BLaER1 (cell line): ENCODE results near the gene CDK14.

Experiments used
- H3K27ac ChIP-seq: shearing (Covaris generic); formaldehyde crosslinking; 2 replicates; pipeline ENCODE4 v1.8.1; 2022
- H3K27me3 ChIP-seq: shearing (Covaris generic); formaldehyde crosslinking; 2 replicates; pipeline ENCODE4 v1.8.1; 2022
- H3K36me3 ChIP-seq: shearing (Covaris generic); formaldehyde crosslinking; 2 replicates; pipeline ENCODE4 v1.8.1; 2022
- H3K4me1 ChIP-seq: shearing (Covaris generic); formaldehyde crosslinking; 2 replicates; pipeline ENCODE4 v1.8.1; 2022
- H3K4me2 ChIP-seq: shearing (Covaris generic); formaldehyde crosslinking; 2 replicates; pipeline ENCODE4 v1.8.1; 2022
- H3K4me3 ChIP-seq: shearing (Covaris generic); formaldehyde crosslinking; 2 replicates; pipeline ENCODE4 v1.8.1; 2022
- H3K9ac ChIP-seq: shearing (Covaris generic); formaldehyde crosslinking; 2 replicates; pipeline ENCODE4 v1.8.1; 2022
- H3K9me3 ChIP-seq: shearing (Covaris generic); formaldehyde crosslinking; 2 replicates; pipeline ENCODE4 v1.8.1; 2022
- H4K20me1 ChIP-seq: shearing (Covaris generic); formaldehyde crosslinking; 2 replicates; pipeline ENCODE4 v1.8.1; 2022
- Cebpa-rat ChIP-seq: shearing (Covaris generic); IDR thresholded peaks from 2 replicates; pipeline ENCODE4 v1.8.1; 2022

The CDK14 gene

DNA sequence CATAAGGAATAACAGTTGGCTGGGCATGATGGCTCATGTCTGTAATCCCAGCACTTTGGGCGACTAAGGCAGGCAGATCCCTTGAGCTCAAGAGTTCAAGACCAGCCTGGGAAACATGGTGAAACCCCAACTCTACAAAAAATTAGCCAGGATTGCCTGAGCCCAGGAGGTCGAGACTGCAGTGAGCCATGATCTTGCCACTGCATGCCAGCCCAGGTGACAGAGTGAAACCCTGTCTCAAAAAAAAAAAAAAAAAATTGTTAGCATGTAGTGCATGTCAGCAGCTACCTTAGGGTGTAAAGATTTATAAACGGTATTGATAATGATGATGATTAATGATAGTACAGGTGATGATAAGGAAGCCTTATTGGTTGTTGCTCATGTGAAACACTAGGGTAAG lies 336.9 kb downstream of the CDK14 start:
- Histone ChIP-seq H3K4me2 (no peak overlapping the region), H3K27me3 (no peaks in the 10 kb centered on the region), H3K27ac (no peak overlapping the region), H3K36me3 (peaks cover 14% of the 10 kb centered on the region; the same call in 1 of the 2 replicates), H3K4me3 (no peak overlapping the region), H3K9ac (no peak overlapping the region), H3K9me3 (no peaks in the 10 kb centered on the region), H4K20me1 (no peaks in the 10 kb centered on the region), H3K4me1 (no peaks in the 10 kb centered on the region)
- TF ChIP-seq Cebpa-rat, result no peak

GRCh38 chr7:90933984-90934383 lies 337.9 kb downstream of the CDK14 start:
- Histone ChIP-seq H3K4me3 (no peak overlapping the region), H3K4me2 (no peak overlapping the region), H3K4me1 (no peaks in the 10 kb centered on the region), H4K20me1 (no peaks in the 10 kb centered on the region), H3K27ac (no peak overlapping the region), H3K27me3 (no peaks in the 10 kb centered on the region), H3K36me3 (peaks cover 10% of the 10 kb centered on the region; the same call in 1 of the 2 replicates), H3K9ac (no peak overlapping the region), H3K9me3 (no peaks in the 10 kb centered on the region)
- no peak for TF ChIP-seq Cebpa-rat

GRCh38 chr7:90938371-90938770 lies 342.2 kb downstream of the CDK14 start:
- no peak overlapping the region for H3K4me3 ChIP-seq
- no peaks in the 10 kb centered on the region for H3K27me3 ChIP-seq
- no peak overlapping the region for H3K27ac ChIP-seq
- TF ChIP-seq Cebpa-rat, result no peak
- H3K36me3 ChIP-seq, result 0 out of 2 replicates have a peak, but pooled peaks cover 8% of the 10 kb centered on the region
- no peaks in the 10 kb centered on the region for H3K4me1 ChIP-seq
- H3K9me3 ChIP-seq, result no peaks in the 10 kb centered on the region
- no peak overlapping the region for H3K9ac ChIP-seq
- no peaks in the 10 kb centered on the region for H4K20me1 ChIP-seq
- no peak overlapping the region for H3K4me2 ChIP-seq

DNA sequence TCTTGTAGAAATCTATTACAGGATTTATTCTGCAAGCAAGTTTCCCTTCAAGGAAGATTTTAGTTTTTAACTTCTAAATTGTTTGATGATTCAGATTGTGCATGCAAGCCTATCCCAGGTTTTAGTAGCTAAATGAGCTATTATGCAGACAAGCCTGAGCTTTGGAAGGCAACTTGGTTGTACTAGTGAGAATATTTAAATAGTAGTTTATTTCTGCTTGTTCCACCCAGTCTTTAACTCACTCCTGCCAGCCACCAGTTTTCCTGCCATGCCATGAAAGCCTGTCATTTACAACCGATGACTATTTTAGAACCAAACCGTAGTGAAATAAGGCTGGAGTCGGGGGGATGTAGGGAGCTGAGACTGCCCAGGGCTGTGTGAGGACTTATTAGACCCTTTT lies 343.5 kb downstream of the CDK14 start:
- Histone ChIP-seq H4K20me1 (no peaks in the 10 kb centered on the region), H3K9me3 (0 out of 2 replicates have a peak, but pooled peaks cover 3% of the 10 kb centered on the region), H3K4me2 (no peak overlapping the region), H3K4me1 (no peaks in the 10 kb centered on the region), H3K36me3 (peaks cover 11% of the 10 kb centered on the region; the same call in 1 of the 2 replicates), H3K27me3 (no peaks in the 10 kb centered on the region), H3K27ac (no peak overlapping the region), H3K9ac (no peak overlapping the region), H3K4me3 (no peak overlapping the region)
- no peak for TF ChIP-seq Cebpa-rat

GRCh38 chr7:90944021-90944420 lies 347.9 kb downstream of the CDK14 start:
- H3K9ac ChIP-seq, result no peak overlapping the region
- H3K27ac ChIP-seq, result no peak overlapping the region
- no peaks in the 10 kb centered on the region for H3K4me1 ChIP-seq
- no peaks in the 10 kb centered on the region for H4K20me1 ChIP-seq
- H3K4me3 ChIP-seq, result no peak overlapping the region
- H3K4me2 ChIP-seq, result no peak overlapping the region
- no peak for TF ChIP-seq Cebpa-rat
- no peaks in the 10 kb centered on the region for H3K27me3 ChIP-seq
- peaks cover 14% of the 10 kb centered on the region for H3K36me3 ChIP-seq
- 0 out of 2 replicates have a peak, but pooled peaks cover 3% of the 10 kb centered on the region for H3K9me3 ChIP-seq

DNA sequence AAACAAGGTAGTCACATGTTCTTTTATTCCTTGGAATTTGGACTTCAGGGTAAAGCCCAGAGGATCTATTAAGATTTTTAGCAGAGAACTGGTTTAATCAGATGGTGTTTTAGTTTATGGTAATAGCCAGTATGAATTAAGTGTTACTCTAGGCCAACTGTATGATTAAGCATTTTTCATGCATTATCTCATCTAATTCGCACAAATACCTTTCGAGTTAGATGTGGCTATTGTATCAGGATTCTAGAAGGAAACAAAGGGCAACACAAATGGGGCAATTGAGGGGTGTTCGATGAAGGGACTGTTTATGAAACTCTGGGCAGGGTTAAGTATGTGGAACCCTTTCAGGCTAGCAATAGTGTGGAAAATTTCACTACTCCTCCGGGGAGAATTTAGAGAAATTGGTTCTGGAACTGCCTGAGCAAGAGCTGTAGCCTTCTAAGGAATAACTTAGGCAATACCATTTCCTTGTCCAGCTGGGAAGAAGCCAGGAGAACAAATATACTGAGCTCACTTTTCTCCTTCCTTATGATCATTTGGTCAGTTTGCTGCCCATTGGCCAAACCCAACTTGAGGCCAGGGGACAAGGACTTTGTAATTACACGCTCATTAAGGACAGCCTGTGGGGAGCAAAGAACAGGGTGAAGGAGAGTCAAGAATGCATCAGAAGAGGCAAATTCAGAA lies 349.1 kb downstream of the CDK14 start:
- Histone ChIP-seq H3K4me1 (no peaks in the 10 kb centered on the region), H3K9me3 (0 out of 2 replicates have a peak, but pooled peaks cover 3% of the 10 kb centered on the region), H3K4me3 (no peak overlapping the region), H3K27ac (no peak overlapping the region), H3K27me3 (no peaks in the 10 kb centered on the region), H3K36me3 (peaks cover 14% of the 10 kb centered on the region), H3K9ac (no peak overlapping the region), H3K4me2 (no peak overlapping the region), H4K20me1 (no peaks in the 10 kb centered on the region)
- no peak for TF ChIP-seq Cebpa-rat

DNA sequence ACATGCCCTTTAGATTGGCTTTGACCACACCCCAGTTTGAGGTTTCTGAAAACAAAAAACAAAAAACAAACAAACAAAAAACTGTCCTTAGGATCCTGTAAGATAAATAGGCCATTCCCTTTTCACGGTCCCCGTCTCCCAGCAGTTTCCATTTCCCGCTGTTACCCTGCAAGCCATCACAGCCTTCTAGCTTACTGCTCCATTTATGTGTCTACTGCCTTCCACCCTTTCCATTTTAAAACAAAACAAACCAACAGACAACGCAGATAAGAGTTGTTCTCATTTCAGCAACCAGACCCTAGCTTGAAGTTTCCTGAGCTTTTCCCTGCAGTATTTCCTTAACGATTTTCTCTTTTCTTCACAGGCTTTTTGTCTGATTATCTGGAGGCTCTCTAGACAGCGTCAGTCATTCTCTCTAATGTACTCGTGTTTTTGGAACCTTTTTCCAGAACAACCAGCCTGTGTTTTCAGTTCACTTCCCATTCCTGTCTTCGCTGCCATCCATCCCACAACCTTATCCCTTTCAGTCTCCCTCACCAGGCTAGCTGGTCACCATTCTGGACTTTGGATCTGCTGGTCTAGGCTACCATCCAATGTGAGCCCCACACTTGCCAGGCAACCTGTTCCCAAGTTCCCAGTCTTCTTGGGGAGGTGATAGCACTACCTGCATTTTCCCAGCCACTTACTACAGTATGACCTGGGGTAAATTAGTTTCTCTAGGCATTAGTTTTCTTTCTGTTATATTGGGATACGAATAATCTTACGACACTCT lies 350.8 kb downstream of the CDK14 start:
- no peak for TF ChIP-seq Cebpa-rat
- Histone ChIP-seq H3K27me3 (no peaks in the 10 kb centered on the region), H3K36me3 (peaks cover 14% of the 10 kb centered on the region), H3K4me3 (no peak overlapping the region), H3K27ac (no peak overlapping the region), H3K4me2 (no peak overlapping the region), H3K4me1 (no peaks in the 10 kb centered on the region), H3K9ac (no peak overlapping the region), H4K20me1 (no peaks in the 10 kb centered on the region), H3K9me3 (0 out of 2 replicates have a peak, but pooled peaks cover 3% of the 10 kb centered on the region)

DNA sequence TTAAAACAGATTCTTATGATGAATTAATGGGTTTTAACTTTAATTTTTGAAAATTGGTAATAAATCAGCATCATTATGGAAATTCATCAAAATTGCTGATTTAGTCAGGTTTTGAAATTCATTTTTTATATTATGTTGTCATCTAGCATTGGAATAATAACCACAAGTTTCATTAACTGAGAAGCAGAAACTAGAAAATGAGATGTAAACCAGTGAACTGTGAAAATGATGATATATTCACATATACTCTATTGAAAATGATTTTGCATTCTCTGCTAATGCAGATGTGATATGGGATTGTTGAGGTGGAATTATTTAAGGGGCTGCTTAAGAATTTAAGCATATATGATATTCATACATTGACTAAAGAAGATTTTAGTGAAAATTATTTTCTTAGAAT lies 352.0 kb downstream of the CDK14 start:
- no peaks in the 10 kb centered on the region for H4K20me1 ChIP-seq
- H3K27me3 ChIP-seq, result no peaks in the 10 kb centered on the region

DNA sequence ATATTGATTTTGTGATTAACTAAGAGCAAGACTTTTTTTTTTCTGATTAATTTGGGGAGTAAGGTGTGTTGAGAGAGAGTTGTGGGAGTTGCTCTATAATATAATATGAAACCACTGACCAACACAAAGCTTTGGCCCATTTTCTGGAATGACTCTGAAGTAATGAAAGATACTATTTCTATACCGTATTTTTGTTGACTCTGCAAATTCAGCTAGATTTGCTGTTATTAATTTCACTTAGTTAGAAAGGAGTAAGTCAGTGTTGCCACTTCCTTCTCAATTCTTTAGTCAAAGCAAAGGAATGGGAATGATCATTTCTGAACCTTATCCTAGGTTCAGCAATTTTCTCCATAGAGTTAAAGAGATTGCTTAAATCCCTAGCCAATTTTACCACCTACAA lies 355.1 kb downstream of the CDK14 start:
- no peak for TF ChIP-seq Cebpa-rat
- Histone ChIP-seq H3K4me1 (no peaks in the 10 kb centered on the region), H4K20me1 (no peaks in the 10 kb centered on the region), H3K4me3 (no peak overlapping the region), H3K4me2 (no peak overlapping the region), H3K36me3 (peaks cover 14% of the 10 kb centered on the region), H3K9me3 (no peaks in the 10 kb centered on the region), H3K27me3 (no peaks in the 10 kb centered on the region), H3K27ac (no peak overlapping the region), H3K9ac (no peak overlapping the region)

More for the DNA sequence above, 352.0 kb downstream of the CDK14 start:
- Histone ChIP-seq H3K36me3 (peaks cover 14% of the 10 kb centered on the region), H3K4me1 (no peaks in the 10 kb centered on the region), H3K27ac (no peak overlapping the region), H3K4me3 (no peak overlapping the region), H3K4me2 (no peak overlapping the region), H3K9ac (no peak overlapping the region), H3K9me3 (0 out of 2 replicates have a peak, but pooled peaks cover 3% of the 10 kb centered on the region)
- no peak for TF ChIP-seq Cebpa-rat
